HepG2 (cell line): ENCODE results near the gene WBP1.

ENCODE experiments used
- EP300 ChIP-seq, 3 experiments: sonication (generic) in 1 of 3; formaldehyde crosslinking in 1 of 3; IDR thresholded peaks; 2 replicates each; pipeline versions ENCODE4 v1.5.1 to v1.6.1; 2011 to 2020; ENCODE audit warnings: low read depth in 2 of 3, low read length in 2 of 3, borderline replicate concordance in 1 of 3, improper control_type of control experiment in 1 of 3, mild to moderate bottlenecking in 1 of 3, missing genetic modification reagents in 1 of 3, moderate library complexity in 1 of 3
- GABPA ChIP-seq, 2 experiments: IDR thresholded peaks; 2 replicates each; pipeline ENCODE4 v1.6.1; 2011 to 2016; ENCODE audit warnings: low read depth in 2 of 2, low read length in 1 of 2, missing biosample characterization in 1 of 2, missing genetic modification characterization in 1 of 2
- TP53 ChIP-seq: sonication (generic); formaldehyde crosslinking; conservative IDR thresholded peaks from 2 replicates; pipeline ENCODE4 v1.4.0; 2020; ENCODE audit warnings: missing genetic modification reagents
- TF ChIP-seq, protein P1 (sequence below): sonication (generic); formaldehyde crosslinking; IDR thresholded peaks from 2 replicates; pipeline ENCODE4 v1.5.0; 2020; ENCODE audit warnings: mild to moderate bottlenecking, missing genetic modification reagents, moderate library complexity

DNA sequence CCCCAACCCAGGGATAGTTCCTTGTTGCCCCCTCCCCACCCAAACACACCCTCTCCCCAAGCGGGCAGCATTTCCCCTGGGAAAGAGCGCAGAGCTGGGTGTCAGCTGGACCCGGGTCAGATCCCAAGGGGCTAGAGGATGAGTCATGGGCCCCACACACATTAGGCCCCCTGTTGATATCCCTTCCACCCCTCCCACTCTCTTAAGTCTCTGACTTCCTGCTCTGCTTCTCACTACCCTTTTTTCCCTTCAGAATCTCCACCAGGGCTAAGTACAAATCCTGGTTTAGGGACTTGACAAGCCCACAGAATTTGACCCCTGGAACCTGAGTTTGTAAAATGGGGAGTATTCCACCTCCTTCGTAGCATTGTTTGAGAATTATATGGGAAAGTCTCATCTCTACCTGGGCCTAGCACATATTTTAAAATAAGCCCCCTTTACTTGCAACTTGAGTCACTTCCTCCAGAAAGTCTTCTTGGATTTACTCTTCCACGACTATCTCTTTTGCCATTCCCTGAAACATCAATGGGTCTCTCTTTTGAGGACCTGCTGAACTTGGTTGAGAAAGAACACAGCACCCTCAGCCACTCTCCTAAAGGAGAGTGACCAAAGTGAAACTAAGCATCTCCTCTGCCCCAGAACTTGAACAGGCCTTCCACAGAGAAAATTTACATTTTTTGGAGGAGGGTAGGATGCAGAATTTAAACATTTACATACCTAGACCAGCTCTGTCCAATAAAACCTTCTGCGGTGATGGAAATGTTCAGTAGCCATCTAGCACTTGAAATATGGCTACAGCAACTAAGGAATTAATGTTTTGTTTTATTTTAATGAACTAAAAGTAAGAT lies 21.2 kb upstream of the WBP1 start:
- TF ChIP-seq, protein P1, sequence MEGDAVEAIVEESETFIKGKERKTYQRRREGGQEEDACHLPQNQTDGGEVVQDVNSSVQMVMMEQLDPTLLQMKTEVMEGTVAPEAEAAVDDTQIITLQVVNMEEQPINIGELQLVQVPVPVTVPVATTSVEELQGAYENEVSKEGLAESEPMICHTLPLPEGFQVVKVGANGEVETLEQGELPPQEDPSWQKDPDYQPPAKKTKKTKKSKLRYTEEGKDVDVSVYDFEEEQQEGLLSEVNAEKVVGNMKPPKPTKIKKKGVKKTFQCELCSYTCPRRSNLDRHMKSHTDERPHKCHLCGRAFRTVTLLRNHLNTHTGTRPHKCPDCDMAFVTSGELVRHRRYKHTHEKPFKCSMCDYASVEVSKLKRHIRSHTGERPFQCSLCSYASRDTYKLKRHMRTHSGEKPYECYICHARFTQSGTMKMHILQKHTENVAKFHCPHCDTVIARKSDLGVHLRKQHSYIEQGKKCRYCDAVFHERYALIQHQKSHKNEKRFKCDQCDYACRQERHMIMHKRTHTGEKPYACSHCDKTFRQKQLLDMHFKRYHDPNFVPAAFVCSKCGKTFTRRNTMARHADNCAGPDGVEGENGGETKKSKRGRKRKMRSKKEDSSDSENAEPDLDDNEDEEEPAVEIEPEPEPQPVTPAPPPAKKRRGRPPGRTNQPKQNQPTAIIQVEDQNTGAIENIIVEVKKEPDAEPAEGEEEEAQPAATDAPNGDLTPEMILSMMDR (CRISPR knock-in tag) = no peak
- TF ChIP-seq TP53 (CRISPR knock-in tag) = no peak
- no peak for TF ChIP-seq EP300 (IDR thresholded peaks at IDR 0.05; ENCODE audit: low read depth in 2 of 2, low read length in 2 of 2)
- TF ChIP-seq EP300 (CRISPR knock-in tag; IDR thresholded peaks at IDR 0.05; ENCODE audit: borderline replicate concordance) = no peak
- TF ChIP-seq GABPA (IDR thresholded peaks at IDR 0.05; ENCODE audit: low read depth, low read length) = no peak
- TF ChIP-seq GABPA (CRISPR knock-in tag; IDR thresholded peaks at IDR 0.05; ENCODE audit: low read depth) = no peak
